ENCODE data around the gene KMT2B. TPM values are rescaled to one million over a fixed set of nuclear protein-coding genes. Genes with fewer than 3 reads are reported as not detected.

The KMT2B gene
- total RNA-seq, 1 donor from 2014 or later, result 70.2 TPM

DNA sequence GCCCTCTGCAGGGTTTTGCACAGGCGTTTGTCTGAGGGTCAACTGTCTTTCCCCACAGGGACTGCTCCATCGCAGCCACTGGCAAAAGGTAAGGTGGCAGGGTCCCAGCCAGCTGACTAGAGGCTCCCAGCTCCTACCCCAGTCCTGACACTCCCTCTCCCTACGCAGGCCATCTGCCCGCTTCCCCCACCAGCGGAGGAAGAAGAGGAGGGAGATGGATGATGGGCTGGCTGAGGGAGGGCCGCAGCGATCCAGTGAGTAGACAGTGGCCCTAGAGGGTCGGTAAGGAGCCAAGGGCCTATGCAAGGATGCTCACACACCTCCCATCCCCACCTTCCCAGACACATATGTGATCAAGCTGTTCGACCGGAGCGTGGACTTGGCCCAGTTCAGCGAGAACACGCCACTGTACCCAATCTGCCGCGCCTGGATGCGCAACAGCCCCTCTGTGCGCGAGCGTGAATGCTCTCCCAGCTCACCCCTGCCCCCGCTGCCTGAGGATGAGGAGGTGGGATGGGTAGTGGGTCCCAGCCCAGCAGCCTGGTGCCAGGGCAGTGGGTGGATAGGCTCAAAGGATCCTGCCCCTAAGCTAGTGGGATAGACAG lies 35.0 kb downstream of the KMT2B start:
- TF ChIP-seq, protein P1, sequence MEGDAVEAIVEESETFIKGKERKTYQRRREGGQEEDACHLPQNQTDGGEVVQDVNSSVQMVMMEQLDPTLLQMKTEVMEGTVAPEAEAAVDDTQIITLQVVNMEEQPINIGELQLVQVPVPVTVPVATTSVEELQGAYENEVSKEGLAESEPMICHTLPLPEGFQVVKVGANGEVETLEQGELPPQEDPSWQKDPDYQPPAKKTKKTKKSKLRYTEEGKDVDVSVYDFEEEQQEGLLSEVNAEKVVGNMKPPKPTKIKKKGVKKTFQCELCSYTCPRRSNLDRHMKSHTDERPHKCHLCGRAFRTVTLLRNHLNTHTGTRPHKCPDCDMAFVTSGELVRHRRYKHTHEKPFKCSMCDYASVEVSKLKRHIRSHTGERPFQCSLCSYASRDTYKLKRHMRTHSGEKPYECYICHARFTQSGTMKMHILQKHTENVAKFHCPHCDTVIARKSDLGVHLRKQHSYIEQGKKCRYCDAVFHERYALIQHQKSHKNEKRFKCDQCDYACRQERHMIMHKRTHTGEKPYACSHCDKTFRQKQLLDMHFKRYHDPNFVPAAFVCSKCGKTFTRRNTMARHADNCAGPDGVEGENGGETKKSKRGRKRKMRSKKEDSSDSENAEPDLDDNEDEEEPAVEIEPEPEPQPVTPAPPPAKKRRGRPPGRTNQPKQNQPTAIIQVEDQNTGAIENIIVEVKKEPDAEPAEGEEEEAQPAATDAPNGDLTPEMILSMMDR (IDR thresholded peaks at IDR 0.05; ENCODE audit: unreplicated experiment), result no peak
- H3K36me3 Mint-ChIP-seq (ENCODE audit: insufficient read depth), result peaks cover 15% of the 10 kb centered on the region
- H3K4me1 Mint-ChIP-seq (ENCODE audit: low read depth), result peaks cover 20% of the 10 kb centered on the region
- no peak for DNase-seq (ENCODE audit: low spot score, unreplicated experiment)
- peaks cover 20% of the 10 kb centered on the region for H3K27me3 Mint-ChIP-seq
- H3K9me3 Mint-ChIP-seq (ENCODE audit: low read depth), result no peaks in the 10 kb centered on the region
- no peak overlapping the region for H3K4me3 Mint-ChIP-seq (ENCODE audit: low read depth)
- no peak overlapping the region for H3K27ac Mint-ChIP-seq

DNA sequence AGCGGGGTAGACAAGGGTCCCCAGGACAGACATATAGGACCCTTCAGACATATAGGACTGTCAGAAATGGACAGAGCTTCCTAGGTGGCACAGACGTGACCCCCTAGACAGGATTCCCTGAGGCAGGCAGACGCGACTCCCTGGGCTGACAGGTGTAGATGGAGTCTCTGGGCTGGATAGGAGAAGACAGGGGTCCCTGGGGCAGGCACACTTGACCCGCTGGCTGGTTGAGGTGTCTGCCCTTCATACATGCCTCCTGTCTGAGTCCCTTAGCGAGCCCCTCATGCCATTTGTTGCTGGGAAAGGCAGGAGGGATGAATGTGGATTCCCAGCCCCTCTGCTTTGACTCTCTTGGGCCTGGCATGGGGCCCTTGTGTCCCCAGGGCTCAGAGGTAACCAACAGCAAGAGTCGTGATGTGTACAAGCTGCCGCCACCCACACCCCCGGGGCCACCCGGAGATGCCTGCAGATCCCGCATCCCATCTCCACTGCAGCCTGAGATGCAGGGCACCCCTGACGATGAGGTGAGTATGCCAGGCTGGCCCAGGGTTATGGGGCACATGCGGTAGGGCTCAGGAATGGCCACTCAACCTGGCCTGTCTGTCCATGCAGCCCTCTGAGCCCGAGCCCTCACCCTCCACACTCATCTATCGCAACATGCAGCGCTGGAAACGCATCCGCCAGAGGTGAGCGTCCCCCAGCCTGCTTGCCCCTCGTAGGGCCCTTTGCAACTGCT lies 36.0 kb downstream of the KMT2B start:
- H3K9me3 Mint-ChIP-seq (ENCODE audit: low read depth), result no peaks in the 10 kb centered on the region
- TF ChIP-seq, protein P1 (IDR thresholded peaks at IDR 0.05; ENCODE audit: unreplicated experiment), result no peak
- H3K36me3 Mint-ChIP-seq (ENCODE audit: insufficient read depth), result peaks cover 13% of the 10 kb centered on the region
- H3K27ac Mint-ChIP-seq, result no peak overlapping the region
- no peak for DNase-seq (ENCODE audit: low spot score, unreplicated experiment)
- H3K4me3 Mint-ChIP-seq (ENCODE audit: low read depth), result no peak overlapping the region
- H3K4me1 Mint-ChIP-seq (ENCODE audit: low read depth), result peaks cover 13% of the 10 kb centered on the region
- peaks cover 20% of the 10 kb centered on the region for H3K27me3 Mint-ChIP-seq

DNA sequence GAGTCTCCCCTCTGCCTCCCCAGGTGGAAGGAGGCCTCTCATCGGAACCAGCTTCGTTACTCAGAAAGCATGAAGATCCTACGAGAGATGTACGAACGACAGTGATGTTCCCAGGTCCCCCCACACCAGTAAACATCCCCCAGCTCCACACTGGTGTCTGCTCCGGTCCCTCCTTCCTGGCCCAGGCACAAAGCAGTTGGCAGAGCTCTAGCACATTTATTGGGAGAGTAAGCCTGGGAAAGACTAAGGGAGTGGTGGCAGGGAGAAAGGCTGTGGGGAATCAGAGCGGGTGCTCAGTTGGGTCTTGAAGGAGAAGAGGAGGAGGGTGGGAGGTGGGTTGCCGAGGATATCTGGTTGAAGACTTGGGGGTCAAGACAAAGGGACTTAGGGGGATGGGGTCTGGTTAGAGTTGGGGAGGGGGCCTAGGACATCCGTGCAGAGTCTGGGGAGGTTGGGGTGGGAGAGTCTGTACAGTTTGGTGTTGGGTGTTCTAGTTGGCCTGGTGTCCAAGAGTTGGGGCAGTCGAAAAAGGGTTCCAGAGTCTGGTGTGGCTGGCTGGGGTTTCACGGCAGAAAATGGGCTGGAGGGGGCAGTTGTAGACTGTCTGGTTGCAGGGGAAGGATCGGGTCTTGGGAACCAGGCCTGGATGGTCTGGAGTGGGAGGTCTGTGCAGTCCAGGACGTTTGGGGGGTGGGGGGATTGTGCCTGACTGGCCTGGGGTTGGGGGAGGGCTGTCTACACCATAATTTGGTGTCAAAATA lies 36.7 kb downstream of the KMT2B start:
- no peak overlapping the region for H3K4me3 Mint-ChIP-seq (ENCODE audit: low read depth)
- TF ChIP-seq, protein P1 (IDR thresholded peaks at IDR 0.05; ENCODE audit: unreplicated experiment), result no peak
- H3K4me1 Mint-ChIP-seq (ENCODE audit: low read depth), result peaks cover 13% of the 10 kb centered on the region
- H3K27me3 Mint-ChIP-seq, result peaks cover 20% of the 10 kb centered on the region
- no peak for DNase-seq (ENCODE audit: low spot score, unreplicated experiment)
- peaks cover 13% of the 10 kb centered on the region for H3K36me3 Mint-ChIP-seq (ENCODE audit: insufficient read depth)
- H3K27ac Mint-ChIP-seq, result no peak overlapping the region
- no peaks in the 10 kb centered on the region for H3K9me3 Mint-ChIP-seq (ENCODE audit: low read depth)

DNA sequence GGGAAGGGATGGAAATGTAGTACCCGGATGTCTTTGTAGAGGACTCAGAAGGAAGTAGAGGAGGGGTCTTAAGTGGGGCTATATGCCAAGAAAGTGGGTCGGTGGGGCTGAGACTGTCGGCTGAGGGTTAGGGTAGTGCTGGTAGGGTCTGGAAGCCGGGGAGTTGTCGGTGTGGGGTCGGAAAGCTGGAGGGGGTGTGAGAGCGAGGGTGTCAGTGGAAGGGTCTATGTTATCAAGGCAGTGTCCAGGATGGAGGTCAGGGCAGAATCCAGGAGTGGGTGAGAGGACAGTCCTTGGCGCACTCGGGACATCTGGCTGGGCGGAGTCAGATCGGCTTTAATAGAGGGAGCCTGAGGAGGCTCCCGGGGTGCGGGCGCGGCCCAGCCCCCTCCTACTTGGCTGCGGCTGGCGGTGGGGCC lies 37.3 kb downstream of the KMT2B start:
- DNase-seq (ENCODE audit: low spot score, unreplicated experiment), result no peak
- Mint-ChIP-seq H3K27ac (no peak overlapping the region), H3K9me3 (ENCODE audit: low read depth) (no peaks in the 10 kb centered on the region), H3K4me1 (ENCODE audit: low read depth) (peaks cover 12% of the 10 kb centered on the region), H3K27me3 (peaks cover 20% of the 10 kb centered on the region), H3K4me3 (ENCODE audit: low read depth) (no peak overlapping the region), H3K36me3 (ENCODE audit: insufficient read depth) (peaks cover 13% of the 10 kb centered on the region)
- TF ChIP-seq, protein P1 (IDR thresholded peaks at IDR 0.05; ENCODE audit: unreplicated experiment), result no peak
